ENCODE data around the gene AGAP1. TPM values are rescaled to one million over a fixed set of nuclear protein-coding genes. Genes with fewer than 3 reads are reported as not detected.

The AGAP1 gene
- total RNA-seq, 1 donor from 2014 or later: 6.5 TPM

GRCh38 chr2:235486729-235487128 is 7.1 kb upstream of the AGAP1 start:
- no peak for DNase-seq (ENCODE audit: low read depth, low spot score)

DNA sequence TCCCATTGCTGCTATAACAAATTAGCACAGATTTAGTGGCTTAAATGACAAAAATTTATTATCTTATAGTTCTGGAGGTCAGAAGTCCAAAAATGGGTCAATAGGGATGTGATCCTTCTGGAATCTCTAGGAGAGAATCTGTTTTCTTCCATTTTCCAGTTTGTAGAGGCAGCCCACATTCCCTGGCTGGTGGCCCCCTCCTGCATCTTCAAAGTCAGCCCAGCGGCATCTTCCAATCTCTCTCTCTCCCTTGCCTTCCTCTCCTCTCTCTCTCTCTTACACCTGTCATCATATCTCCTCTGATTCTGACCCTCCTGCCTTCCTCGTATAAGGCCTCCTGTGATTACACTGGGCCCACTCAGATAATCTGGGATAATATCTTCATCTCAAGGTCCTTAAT is 3.9 kb upstream of the AGAP1 start:
- DNase-seq (ENCODE audit: low read depth, low spot score): no peak

- no peak for DNase-seq (ENCODE audit: low read depth, low spot score)
These were observed 946 bp upstream of the AGAP1 start for GRCh38 chr2:235492850-235493344.

GRCh38 chr2:235493402-235493774 is 455 bp upstream of the AGAP1 start:
- DNase-seq (ENCODE audit: low read depth, low spot score): no peak

- no peak for DNase-seq (ENCODE audit: low read depth, low spot score)
These were observed 1.0 kb downstream of the AGAP1 start for GRCh38 chr2:235494716-235495372.

DNA sequence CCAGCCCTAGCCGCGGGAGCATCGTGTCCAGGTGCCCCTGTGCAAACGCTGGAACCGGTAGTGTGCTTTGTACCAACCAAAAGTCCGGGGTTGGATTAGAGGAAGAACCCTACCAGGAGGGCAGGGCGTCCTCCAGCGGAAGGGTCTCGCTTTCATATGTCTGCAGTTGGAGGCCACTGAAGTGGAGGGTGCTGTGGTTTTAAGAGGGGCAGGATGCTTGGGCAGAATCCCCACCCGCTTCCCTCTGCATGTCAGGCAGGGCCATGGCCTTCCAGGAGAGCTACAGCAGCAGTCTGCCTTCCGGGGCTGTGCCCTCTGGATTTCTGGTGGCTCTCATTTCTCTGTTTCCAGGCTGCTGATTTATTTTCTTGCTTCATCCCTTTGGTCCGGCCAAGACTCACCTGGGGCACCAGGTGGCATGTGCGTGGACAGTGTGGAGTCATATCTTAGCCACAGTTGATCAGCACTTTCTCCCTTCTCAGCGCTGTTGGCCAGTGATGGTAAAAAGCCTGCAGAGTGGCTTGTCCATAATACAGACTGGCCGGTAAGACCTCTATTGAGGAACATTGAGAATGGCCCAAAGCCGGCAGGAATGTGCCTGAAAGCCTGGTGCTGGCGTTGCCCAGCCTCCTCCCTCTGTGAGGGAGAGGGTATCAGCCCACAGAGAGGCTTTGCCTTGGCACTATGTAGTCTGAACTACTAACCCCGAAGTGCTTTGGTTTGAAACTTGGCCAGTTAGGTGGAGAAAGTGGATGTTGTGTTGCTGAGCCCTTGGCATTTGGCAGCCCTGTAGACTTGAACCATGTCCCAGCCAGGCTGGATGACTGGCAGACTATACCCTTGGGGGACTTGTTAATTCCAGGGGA is 1.8 kb downstream of the AGAP1 start:
- DNase-seq (ENCODE audit: low read depth, low spot score): no peak

GRCh38 chr2:235496239-235496621 is 2.4 kb downstream of the AGAP1 start:
- no peak for DNase-seq (ENCODE audit: low read depth, low spot score)

DNA sequence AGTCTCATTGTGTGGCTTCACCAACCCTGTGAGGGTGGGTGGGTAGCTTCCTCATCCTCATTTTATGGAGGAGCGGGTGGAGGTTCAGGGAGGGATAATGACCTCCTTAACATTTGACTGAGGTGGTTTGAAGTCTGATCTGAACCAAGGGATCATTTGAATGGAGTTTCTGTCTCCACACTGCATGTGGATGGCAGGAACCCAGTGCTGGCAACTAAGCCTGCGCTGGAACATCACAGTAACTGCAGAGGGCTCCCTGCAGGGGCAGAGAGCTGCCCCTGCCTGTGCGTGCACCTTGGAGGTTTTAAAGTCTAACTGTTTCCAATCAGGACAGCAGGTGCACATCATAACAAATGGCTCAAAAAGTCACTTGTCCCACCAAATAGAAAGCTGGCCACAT is 3.3 kb downstream of the AGAP1 start:
- no peak for DNase-seq (ENCODE audit: low read depth, low spot score)

DNA sequence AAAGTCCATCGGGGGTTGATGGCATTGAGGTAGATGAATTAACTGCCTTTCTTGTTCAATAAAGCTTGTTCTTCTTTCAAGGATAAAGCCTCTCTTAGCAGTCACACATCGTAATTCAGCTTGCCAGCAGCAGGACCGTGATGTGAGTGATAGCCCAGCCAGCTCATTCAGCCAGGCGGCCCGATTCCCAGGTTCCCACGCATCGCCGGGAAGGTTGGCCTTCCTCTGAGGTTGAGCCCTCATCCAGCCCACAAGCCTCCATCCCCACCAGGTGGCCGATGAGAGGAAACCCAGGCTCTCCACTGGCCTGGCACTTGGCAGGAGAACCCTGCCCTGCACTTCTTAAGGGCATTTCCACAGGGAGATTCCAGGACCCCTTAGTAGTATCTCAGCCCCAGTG is 4.7 kb downstream of the AGAP1 start:
- DNase-seq (ENCODE audit: low read depth, low spot score): no peak

GRCh38 chr2:235498946-235499812 is 5.3 kb downstream of the AGAP1 start:
- no peak for DNase-seq (ENCODE audit: low read depth, low spot score)

DNA sequence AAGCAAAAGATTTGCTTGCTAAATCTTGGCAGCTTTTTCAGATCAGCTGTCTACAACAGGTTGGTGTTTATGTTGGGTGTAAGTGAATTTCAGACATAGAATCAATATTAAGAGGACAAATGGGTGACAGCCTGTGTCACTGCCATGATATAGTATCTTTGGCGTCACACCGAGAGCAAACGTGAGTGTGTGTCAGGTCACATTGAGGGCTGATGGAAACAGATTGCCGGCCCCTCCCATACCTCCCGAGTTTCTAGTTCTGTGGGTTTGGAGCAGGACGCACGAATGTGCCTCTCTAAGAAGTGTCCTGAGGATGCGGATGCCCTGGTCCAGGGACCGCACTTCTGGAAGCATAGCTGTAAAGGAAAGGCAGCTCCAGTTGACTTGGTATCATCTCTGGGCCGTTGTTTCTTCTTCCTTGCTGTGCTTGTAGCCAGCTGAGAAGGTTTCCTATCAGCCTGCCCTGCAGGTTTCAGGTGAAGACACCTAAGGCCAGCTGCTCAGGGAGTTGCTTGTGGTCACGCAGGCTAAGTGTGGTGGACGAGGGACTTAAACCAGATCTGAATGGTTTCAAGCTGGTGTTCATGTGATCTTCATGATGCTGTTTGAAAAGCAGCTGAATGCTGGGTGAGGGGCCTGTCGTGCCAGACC is 6.4 kb downstream of the AGAP1 start:
- no peak for DNase-seq (ENCODE audit: low read depth, low spot score)

DNA sequence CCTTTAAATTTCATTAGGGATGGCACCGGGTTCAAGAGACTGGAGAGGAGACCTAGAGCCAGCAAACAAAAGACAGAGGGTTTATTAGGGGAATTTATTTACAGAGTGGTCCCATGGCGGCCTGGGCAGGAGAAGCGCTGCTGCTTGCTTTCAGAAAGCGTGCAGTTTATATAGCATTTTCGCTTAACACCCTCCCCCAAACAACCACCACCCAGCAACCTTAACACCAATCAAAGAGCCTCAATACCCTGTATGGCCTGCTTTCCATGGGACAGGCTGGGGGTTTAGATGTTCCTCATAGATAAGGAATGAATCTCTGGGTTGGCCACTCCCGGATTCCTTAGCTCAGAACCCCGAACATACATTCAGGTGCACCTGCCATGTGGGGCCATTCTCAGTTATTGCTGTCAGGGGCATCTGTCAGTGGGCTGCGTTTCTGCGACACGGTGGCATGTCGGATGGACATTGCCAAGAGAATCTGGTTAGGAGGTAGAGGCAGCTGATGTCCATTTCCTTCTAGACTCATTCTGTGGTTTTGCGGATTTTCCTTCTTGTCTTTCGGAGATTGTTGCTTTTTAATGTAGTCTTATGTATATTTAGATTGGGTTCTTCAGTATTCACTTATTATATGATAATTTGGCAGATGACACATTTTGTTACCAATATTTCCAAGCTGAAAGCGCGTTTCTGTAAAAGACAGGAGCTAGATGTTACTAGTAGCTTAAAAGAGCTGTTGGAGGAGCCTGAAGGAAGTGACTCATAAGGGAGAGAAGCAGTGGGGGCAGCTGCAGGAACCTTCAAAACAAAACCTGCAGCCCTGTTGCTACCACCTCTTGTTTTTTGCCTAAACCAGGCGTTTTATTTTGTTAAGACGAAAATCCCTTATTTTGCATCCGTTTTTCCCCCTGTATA is 7.2 kb downstream of the AGAP1 start:
- DNase-seq (ENCODE audit: low read depth, low spot score): no peak

GRCh38 chr2:235501673-235502031 is 7.8 kb downstream of the AGAP1 start:
- DNase-seq (ENCODE audit: low read depth, low spot score): no peak

- DNase-seq (ENCODE audit: low read depth, low spot score): no peak
These were observed 8.5 kb downstream of the AGAP1 start for GRCh38 chr2:235502336-235502735.

- no peak for DNase-seq (ENCODE audit: low read depth, low spot score)
These were observed 10.8 kb downstream of the AGAP1 start for GRCh38 chr2:235504441-235505180.

DNA sequence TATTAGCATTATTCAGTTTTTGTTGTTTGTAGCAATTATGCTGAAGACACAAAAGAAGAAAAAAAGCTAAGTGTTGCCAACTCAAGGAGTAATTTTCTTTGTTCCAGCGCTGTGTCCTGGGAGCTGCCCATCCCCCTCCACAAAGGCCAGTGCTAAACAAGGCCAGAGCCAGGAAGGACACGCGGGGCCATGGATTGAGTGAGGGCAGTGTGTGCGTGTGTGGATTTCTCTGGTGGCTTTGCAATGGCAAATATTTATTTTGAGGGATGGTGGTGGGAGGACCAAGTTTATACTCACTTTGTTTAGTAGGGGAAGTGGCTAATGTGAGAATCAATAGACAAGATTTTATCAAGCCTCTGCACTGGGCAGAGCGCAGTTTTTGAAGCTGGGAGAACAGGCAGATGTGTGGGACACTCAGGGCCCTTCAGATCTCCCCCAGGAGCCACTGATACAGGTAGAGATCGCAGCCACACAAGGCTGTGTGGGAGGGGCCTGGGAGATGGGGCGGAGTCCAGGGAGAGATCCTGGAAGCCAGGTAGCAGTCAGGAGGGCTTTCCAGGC is 11.4 kb downstream of the AGAP1 start:
- no peak for DNase-seq (ENCODE audit: low read depth, low spot score)

GRCh38 chr2:235506291-235506996 is 12.6 kb downstream of the AGAP1 start:
- DNase-seq (ENCODE audit: low read depth, low spot score): no peak

- no peak for DNase-seq (ENCODE audit: low read depth, low spot score)
These were observed 13.3 kb downstream of the AGAP1 start for GRCh38 chr2:235506997-235507615.
